Measurements from ENCODE around the gene SLC25A52. TPM values are rescaled to one million over a fixed set of nuclear protein-coding genes. Genes with fewer than 3 reads are reported as not detected.
"Not testable (repeated sequence)": the region's sequence is repeated elsewhere in the genome, so short reads cannot be mapped to it uniquely, and the experiment has no call there.

SLC25A52 gene
- total RNA-seq, 4 donors from 2014 or later: not detected

GRCh38 chr18:31772699-31773098, 12.0 kb upstream of the SLC25A52 start:
- Histone ChIP-seq H3K36me3 (no peaks in the 10 kb centered on the region), H3K4me3 (no peak overlapping the region), H3K27ac (no peak overlapping the region), H3K27me3 (no peaks in the 10 kb centered on the region), H3K9me3 (peaks cover 0 to 3% (median 1%) of the 10 kb centered on the region in 3 donors), H3K4me1 (no peaks in the 10 kb centered on the region)
- WGBS, 2 donors: 94 to 95% methylated on average over 3 of the region's 3 CpGs
- intact Hi-C loops (cut with DNase I): no loop called here
- no peak for TF ChIP-seq POLR2A (IDR thresholded peaks at IDR 0.05)
- no peak for TF ChIP-seq CTCF (IDR thresholded peaks at IDR 0.05)
- DNase-seq: no peak

- Histone ChIP-seq H3K27ac (no peak overlapping the region), H3K27me3 (no peaks in the 10 kb centered on the region), H3K36me3 (no peaks in the 10 kb centered on the region), H3K4me1 (peaks cover 0 to 16% (median 0%) of the 10 kb centered on the region in 3 donors), H3K4me3 (no peak overlapping the region), H3K9me3 (no peaks in the 10 kb centered on the region)
- no peak for DNase-seq
- intact Hi-C loops (cut with DNase I): no loop called here
- 54 to 73% methylated on average over 3 of the region's 3 CpGs for WGBS, 2 donors
- TF ChIP-seq POLR2A (IDR thresholded peaks at IDR 0.05): no peak
- no peak for TF ChIP-seq CTCF (IDR thresholded peaks at IDR 0.05)
Observed at GRCh38 chr18:31750273-31750672, 10.4 kb downstream of the SLC25A52 start.

GRCh38 chr18:31746396-31746795, 14.3 kb downstream of the SLC25A52 start:
- TF ChIP-seq POLR2A (IDR thresholded peaks at IDR 0.05) (no peak), CTCF (IDR thresholded peaks at IDR 0.05) (no peak)
- no peak for DNase-seq
- Histone ChIP-seq H3K27ac (no peak overlapping the region), H3K27me3 (no peaks in the 10 kb centered on the region), H3K4me1 (peaks cover 0 to 30% (median 5%) of the 10 kb centered on the region in 3 donors), H3K9me3 (no peaks in the 10 kb centered on the region), H3K36me3 (no peaks in the 10 kb centered on the region), H3K4me3 (no peak overlapping the region)
- WGBS, 2 donors: 38 to 50% methylated on average over 3 to 4 of the region's 4 CpGs
- intact Hi-C loops (cut with DNase I): no loop called here

- intact Hi-C loops (cut with DNase I): loop anchor here (5.0 kb wide), 1 partner anchor 73 kb away; no protein-coding TSS in a partner anchor
- 85% methylated on average over 15 of the region's 15 CpGs for WGBS, 2 donors
- no peak for TF ChIP-seq CTCF (IDR thresholded peaks at IDR 0.05)
- Histone ChIP-seq H3K36me3 (no peaks in the 10 kb centered on the region), H3K4me1 (peaks cover 0 to 30% (median 5%) of the 10 kb centered on the region in 3 donors), H3K27me3 (no peaks in the 10 kb centered on the region), H3K9me3 (peaks cover 0 to 2% (median 0%) of the 10 kb centered on the region in 3 donors), H3K27ac (no peak overlapping the region), H3K4me3 (no peak overlapping the region)
- DNase-seq: no peak
Observed at GRCh38 chr18:31744321-31745067, 16.2 kb downstream of the SLC25A52 start.

- peak overlapping the region in 1 of 4 donors; percentile 30 for H3K27ac ChIP-seq
- H3K4me3 ChIP-seq, H3K27me3 ChIP-seq, H3K9me3 ChIP-seq, H3K36me3 ChIP-seq, DNase-seq: not testable (repeated sequence)
- WGBS, 2 donors: 59 to 83% methylated on average over 5 of the region's 5 CpGs
- H3K4me1 ChIP-seq: peaks cover 0 to 30% (median 5%) of the 10 kb centered on the region in 3 donors
- intact Hi-C loops (cut with DNase I): loop anchor here (5.0 kb wide), 1 partner anchor 74 kb away; no protein-coding TSS in a partner anchor
Observed at GRCh38 chr18:31743600-31743999, 17.1 kb downstream of the SLC25A52 start.

All from esophagus squamous epithelium (tissue), 5 donors.